GM18526 (cell line): Measurements from ENCODE around the gene THBS1.

Source experiments
- POLR2A ChIP-seq: IDR thresholded peaks from 3 replicates; pipeline ENCODE4 v1.6.1; 2011; ENCODE audit not compliant: insufficient read length; ENCODE audit errors: extremely low read depth

THBS1 gene

DNA sequence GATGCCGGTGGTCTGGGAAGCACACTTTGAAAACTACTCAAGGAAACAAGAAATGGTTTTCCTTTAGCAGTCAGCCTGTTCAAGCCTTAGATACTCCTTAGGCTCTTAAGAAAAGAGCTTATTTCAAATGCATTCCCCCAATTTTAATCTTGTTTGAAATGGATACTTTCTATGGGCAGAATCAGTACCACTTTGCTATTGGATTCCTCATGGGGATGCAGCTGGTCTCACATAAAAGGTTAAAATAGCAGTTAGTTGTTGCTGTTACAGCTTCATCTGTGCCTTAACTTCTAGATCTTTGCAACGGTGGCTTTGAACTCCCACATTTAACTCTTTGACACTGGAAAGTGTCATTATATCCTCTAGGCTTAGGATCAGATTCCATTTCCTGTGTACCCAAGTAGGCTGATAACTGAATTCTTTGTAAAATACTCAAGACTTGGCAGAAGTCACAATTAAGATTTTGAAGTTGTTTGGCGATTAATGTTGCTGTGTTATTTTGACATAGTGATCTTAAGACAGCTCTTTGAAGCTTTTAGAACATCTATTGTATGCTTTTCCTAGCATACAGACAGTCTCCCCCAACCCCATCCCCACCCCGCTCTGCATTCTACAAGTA, 2.2 kb downstream of the THBS1 start:
- TF ChIP-seq POLR2A, result no peak

DNA sequence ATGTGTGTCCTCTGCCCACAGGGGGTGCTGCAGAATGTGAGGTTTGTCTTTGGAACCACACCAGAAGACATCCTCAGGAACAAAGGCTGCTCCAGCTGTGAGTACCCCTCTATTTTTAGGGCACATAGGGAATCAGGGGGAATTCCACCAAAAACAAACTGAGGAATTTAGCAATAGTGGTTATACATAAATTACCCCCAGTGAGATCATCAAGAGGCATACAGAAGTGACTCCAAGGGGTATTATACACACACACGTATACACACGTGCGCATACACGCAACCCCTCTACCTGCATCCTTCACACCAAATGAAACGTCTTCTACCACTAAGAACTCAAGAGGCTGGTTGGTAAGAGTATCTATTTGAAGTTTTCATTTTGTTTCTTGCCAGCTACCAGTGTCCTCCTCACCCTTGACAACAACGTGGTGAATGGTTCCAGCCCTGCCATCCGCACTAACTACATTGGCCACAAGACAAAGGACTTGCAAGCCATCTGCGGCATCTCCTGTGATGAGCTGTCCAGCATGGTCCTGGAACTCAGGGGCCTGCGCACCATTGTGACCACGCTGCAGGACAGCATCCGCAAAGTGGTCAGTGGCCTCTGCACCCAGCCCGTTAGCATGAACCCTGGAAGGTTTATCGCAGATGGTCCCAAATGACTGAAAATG, 2.9 kb downstream of the THBS1 start:
- TF ChIP-seq POLR2A, result no peak

DNA sequence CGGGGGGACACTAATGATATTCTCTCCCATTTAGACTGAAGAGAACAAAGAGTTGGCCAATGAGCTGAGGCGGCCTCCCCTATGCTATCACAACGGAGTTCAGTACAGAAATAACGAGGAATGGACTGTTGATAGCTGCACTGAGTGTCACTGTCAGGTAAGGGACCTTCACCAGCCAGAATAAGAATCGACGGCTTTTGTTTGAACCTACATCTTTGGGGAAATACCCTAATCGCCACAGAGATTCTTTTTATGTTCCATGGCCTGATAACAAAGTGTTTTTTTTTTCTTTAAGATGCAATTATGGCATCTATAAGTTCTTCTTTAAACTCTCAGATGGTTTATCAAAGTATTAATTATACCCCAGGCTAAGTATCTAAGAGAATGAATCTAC, 3.4 kb downstream of the THBS1 start:
- TF ChIP-seq POLR2A, result no peak

DNA sequence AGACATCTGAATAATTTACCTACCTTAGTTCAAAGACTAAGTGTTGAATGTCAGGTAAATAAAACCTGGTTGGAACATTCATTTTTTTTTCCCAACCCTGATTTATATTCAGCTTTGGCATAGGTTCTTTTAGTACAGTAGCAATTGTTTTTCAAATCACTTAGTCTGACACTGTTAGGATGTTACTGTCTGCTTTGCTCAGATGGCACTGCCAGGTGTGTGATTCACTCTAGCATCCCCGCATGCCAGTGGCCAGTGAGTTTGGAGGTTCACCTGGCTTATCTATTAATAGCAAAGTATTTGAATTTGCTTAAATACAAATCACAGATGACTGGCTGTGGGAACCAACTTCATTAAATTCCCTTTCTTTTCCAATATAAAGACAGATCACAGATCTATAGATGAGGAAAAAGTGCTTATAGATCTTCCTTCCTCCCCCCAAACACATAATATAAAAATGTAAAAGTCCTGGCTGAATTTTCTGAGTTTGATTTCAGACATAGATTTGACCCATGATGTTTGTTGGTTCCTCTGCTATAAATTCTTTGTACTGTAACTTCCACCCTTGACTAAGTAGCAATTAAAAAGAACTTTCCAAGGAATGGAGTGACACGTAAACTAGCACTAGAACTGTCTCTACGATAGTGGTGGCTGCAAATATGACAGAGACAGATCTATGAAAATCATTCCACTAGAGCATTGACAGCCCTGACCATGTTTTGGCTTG, 3.9 kb downstream of the THBS1 start:
- no peak for TF ChIP-seq POLR2A

DNA sequence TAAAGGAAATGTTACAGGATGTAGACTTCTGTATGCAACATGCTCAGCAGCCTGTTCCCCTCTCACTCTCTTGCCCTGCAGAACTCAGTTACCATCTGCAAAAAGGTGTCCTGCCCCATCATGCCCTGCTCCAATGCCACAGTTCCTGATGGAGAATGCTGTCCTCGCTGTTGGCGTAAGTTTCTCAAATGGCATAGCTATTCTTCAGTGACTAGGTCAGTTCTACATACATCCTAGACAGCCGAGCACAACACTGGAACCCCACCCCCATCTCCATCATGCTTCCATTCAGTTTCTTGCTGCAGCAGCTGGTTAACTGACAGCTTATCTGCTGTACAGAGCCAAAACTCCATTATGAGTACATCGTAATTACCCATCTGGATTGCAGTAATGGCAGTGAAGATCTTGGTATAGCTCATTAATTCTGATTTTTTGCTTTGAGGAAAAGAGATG, 4.5 kb downstream of the THBS1 start:
- no peak for TF ChIP-seq POLR2A

DNA sequence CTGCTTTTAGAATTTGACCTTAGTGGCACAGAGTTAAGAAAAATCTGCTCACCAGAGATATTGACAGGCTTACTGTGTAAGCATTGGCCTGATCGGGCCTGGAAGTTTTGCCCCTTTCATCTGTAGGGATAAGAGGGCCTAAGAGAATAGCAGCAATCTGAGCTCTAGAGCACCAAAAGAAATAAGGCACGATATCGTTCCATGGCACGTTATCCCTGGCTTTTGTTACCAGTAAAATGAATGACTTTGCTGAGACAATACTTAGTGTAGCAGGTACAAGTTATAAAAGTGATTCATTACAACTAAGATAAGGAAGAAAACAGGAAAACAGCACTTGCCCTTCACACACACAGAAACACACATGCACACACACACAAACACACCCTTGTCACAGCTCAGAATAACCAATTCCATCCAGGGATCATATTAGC, 5.0 kb downstream of the THBS1 start:
- no peak for TF ChIP-seq POLR2A

DNA sequence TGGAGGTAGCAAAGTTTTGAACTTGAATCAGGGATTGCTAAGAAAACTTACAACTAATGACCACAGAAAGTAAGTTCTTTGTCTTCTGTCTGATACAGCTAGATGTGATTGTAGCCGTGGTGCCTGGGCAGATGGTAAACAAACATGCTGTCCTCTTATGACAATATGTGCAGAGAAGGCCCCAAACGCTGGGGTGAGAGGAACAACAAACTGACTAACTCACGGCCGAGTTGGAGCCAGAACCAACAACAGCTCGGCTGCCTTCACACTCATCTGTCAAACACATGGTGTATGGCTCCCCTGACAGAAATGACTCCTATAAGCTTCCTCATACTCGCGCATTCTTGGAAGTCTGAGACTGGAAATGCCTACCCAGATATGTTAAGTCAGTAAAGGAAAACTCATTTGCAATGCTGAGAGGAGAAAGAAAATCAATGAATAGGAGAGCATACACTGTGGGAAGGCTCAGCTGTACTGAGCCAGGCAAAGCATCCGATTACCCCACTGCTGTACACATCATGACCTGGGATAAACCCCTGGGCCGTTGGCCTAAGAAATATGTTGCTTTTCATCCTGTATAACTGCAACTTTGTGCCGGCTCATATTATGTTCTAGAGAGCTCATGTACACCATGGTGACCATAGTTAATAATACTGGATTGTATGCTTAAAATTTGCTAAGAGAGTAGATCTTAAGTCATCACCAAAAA, 5.7 kb downstream of the THBS1 start:
- TF ChIP-seq POLR2A, result no peak

DNA sequence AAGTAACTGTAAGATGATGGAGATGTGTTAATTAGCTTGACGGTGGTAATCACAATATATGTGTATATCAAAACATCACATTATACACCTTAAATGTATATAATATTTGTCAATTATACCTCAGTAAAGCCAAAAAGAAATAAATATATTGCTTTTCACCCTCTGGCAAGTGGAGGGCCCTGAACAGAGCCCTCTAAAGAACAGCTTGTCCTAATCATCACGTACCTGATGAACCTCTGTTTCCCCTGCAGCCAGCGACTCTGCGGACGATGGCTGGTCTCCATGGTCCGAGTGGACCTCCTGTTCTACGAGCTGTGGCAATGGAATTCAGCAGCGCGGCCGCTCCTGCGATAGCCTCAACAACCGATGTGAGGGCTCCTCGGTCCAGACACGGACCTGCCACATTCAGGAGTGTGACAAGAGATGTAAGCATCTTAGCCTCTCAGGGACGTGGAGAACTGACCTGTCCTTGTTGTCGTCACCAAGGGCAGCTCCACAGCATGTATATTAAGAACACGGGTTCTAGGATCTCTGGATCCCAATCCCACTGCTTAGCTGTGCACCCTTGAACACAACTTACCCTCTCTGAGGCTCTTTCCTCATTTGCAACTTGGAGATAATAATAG, 6.3 kb downstream of the THBS1 start:
- TF ChIP-seq POLR2A, result no peak

DNA sequence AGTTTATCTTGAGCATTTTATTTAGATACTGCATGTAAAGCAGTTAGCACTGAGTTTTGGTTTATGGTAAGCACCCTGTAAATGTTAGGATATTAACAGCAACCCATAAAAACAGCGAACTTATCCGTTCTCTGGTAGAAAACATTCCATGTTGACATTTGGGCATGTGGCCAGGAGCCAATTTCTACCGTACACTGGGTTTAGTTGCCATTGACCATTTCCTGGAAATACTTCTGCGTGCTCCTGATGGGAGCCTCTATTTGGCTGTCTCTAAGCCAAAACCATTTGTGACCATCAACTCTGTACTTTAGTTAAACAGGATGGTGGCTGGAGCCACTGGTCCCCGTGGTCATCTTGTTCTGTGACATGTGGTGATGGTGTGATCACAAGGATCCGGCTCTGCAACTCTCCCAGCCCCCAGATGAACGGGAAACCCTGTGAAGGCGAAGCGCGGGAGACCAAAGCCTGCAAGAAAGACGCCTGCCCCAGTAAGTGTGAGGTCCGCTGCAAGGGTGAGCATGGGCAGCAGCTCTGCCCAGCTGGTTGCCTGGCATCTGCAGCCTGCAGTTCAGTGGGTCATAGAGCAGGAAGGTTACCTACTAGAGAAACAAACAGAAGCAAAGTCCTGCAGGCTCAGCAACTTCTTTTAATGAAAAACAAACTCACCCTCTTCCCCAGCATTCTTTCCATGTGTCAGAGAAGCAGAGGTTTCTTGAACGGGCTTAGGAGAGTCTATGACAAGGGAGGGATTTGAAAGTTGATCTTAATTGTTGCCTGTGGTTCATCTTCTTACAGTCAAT, 7.1 kb downstream of the THBS1 start:
- no peak for TF ChIP-seq POLR2A

DNA sequence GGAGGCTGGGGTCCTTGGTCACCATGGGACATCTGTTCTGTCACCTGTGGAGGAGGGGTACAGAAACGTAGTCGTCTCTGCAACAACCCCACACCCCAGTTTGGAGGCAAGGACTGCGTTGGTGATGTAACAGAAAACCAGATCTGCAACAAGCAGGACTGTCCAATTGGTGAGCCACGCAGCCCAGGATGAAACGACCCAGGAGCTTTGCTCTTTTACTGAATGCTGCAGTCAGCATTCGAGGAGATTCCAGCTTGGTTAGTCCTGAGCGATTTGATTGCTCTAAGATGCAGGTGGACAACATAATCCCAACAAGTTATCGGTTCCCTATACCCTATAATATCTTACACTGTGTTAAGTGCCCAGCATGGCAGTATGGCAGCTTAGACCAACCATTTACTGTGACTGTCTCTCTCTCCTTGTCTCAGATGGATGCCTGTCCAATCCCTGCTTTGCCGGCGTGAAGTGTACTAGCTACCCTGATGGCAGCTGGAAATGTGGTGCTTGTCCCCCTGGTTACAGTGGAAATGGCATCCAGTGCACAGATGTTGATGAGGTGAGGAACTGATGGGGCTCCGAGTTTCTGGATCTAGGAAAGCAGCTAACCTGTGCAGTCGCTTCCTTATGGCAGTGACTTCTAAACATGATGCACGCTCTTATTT, 7.8 kb downstream of the THBS1 start:
- TF ChIP-seq POLR2A, result no peak

DNA sequence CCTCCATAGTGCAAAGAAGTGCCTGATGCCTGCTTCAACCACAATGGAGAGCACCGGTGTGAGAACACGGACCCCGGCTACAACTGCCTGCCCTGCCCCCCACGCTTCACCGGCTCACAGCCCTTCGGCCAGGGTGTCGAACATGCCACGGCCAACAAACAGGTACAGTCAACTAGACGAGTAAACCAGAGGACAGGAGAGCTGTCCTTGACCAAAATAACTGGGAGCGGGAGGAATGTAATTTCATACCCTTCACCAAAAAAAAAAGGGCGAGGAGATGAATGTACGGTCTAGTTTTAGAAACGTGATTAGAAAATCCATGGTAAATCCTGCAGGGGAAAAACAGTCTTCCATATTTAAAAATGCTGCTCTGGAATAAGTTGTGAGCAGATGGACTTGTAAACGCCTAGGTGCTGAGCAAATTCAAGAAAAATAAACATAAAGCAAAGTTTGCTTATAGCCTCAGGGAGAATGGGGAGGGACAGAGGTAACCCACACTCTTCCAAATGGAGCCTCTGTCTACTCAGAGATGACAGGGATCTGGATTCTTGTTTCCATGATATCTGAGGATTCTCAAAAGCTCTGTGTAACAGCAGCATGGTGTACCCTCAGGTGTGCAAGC, 8.4 kb downstream of the THBS1 start:
- no peak for TF ChIP-seq POLR2A

DNA sequence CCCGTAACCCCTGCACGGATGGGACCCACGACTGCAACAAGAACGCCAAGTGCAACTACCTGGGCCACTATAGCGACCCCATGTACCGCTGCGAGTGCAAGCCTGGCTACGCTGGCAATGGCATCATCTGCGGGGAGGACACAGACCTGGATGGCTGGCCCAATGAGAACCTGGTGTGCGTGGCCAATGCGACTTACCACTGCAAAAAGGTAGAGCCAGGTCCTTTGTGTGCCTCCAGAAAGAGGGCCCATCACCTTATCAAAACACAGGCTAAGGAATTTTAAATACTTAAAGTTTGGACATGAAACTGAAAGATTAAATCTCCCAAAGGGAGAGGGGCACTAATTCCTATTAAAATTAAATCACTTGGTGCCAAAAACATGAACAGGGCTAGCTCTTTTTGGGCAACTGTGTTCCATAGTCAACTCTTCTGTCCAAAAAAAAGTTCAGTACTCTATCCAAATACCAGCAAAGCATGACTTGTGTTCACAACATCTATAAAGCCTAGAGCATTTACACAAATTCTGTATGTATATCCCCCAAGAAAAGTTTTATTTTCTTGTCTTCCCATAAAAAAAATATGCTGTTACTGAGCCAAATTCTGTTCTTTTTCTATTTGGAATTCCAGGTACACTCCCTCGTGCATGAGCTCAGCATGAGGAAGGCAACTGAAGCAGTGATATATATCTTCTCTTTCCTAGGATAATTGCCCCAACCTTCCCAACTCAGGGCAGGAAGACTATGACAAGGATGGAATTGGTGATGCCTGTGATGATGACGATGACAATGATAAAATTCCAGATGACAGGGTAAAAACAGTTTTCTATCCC, 9.2 kb downstream of the THBS1 start:
- no peak for TF ChIP-seq POLR2A

DNA sequence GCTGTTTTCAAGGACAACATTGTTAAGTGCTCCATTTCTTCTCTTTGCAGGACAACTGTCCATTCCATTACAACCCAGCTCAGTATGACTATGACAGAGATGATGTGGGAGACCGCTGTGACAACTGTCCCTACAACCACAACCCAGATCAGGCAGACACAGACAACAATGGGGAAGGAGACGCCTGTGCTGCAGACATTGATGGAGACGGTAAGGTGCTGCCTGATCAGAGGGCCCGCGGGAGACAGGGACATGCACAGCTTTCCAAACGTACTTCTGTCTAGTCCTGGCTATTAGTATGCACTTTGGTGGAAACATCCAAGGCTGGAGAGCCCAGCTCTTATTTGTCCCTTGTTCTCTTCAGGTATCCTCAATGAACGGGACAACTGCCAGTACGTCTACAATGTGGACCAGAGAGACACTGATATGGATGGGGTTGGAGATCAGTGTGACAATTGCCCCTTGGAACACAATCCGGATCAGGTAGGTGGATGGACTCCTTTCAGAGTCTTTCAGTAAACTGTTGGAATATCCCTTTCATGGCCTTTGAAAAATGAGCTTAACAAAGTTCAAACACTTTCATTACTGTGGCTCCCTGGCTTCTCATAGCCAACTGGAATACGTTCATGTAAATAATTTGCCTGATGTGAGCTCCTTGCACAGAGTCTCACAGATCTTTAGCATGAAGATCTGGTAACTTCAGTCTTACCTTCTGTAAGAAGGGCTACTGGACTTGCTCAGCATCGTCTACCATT, 10.4 kb downstream of the THBS1 start:
- TF ChIP-seq POLR2A, result no peak
